Endothelial cell of umbilical vein (primary cell): ENCODE measurements around the gene NINJ2. TPM values are rescaled to one million over a fixed set of nuclear protein-coding genes. Genes with fewer than 3 reads are reported as not detected.

ENCODE experiments used
- BruUV-seq: library from RNA; stranded (reverse); fragments of 400-500 nt; replicated peaks from 2 replicates; lab custom pipeline; 2021; lab: Mats Ljungman, UMichigan
- CTCF ChIA-PET: fragments of 300-600, 350-600 bp; sonication (Branson Sonifier 250); formaldehyde crosslinking; loops from one replicate; lab custom pipeline; 2021; ENCODE audit warnings: antibody characterized with exemption, inconsistent platforms; lab: Charles Lee
- POLR2A ChIA-PET: fragments of 300-600, 350-600 bp; sonication (Branson Sonifier 250); formaldehyde crosslinking; loops from one replicate; lab custom pipeline; 2021; ENCODE audit warnings: antibody characterized with exemption, inconsistent platforms; lab: Charles Lee
- DNase-seq: peaks from one replicate; pipeline ENCODE4 v3.0.0-alpha.2; 2011; ENCODE audit warnings: low read depth, low spot score
- FAIRE-seq: peaks from 2 replicates; lab custom pipeline; 2011; peaks lifted over from hg19 to GRCh38; lab: Jason Lieb, UNC
- H2AFZ ChIP-seq: 2 replicates; pipeline ENCODE4 v1.6.0; 2012; ENCODE audit warnings: low read depth, low read length, control low read depth, inconsistent platforms
- H3K27ac ChIP-seq: 2 replicates; pipeline ENCODE4 v1.5.1; 2011; ENCODE audit warnings: low read depth, mild to moderate bottlenecking, control low read depth, low read length, moderate library complexity; ENCODE audit not compliant: insufficient read depth
- H3K27me3 ChIP-seq, 2 experiments: 2 replicates each; pipeline versions ENCODE4 v1.6.0 to v1.6.1; 2011; ENCODE audit warnings: low read length in 2 of 2, mixed read lengths in 1 of 2; ENCODE audit not compliant: control insufficient read depth in 2 of 2, insufficient read depth in 2 of 2
- H3K36me3 ChIP-seq, 2 experiments: 2 replicates in 1 of 2; 3 replicates in 1 of 2; pipeline ENCODE4 v1.5.1; 2011; ENCODE audit warnings: low read length in 2 of 2, mild to moderate bottlenecking in 1 of 2, moderate library complexity in 1 of 2; ENCODE audit not compliant: control insufficient read depth in 2 of 2, insufficient read depth in 2 of 2; ENCODE audit errors: extremely low read depth in 1 of 2
- H3K4me1 ChIP-seq: 3 replicates; pipeline ENCODE4 v1.5.1; 2011; ENCODE audit warnings: mild to moderate bottlenecking, low read length; ENCODE audit not compliant: control insufficient read depth, insufficient read depth; ENCODE audit errors: extremely low read depth
- H3K4me2 ChIP-seq: 2 replicates; pipeline ENCODE4 v1.6.1; 2011; ENCODE audit warnings: low read length, control low read depth, mixed read lengths; ENCODE audit not compliant: insufficient read depth
- H3K4me3 ChIP-seq, 3 experiments: fragments of 200-600 bp in 1 of 3; sonication (generic), shearing (Covaris generic) in 1 of 3; replicated peaks in 1 of 3; 2 replicates each; pipeline ENCODE4 v1.5.1; 2011 to 2016; ENCODE audit warnings: control low read depth in 3 of 3, low read length in 3 of 3, mild to moderate bottlenecking in 2 of 3, inconsistent platforms in 1 of 3, low read depth in 1 of 3, moderate library complexity in 1 of 3; ENCODE audit not compliant: insufficient read depth in 1 of 3
- H3K79me2 ChIP-seq: 2 replicates; pipeline ENCODE4 v1.6.0; 2012; ENCODE audit warnings: low read length, inconsistent platforms; ENCODE audit not compliant: control insufficient read depth, insufficient read depth
- H3K9ac ChIP-seq: replicated peaks from 2 replicates; pipeline ENCODE3; 2011; ENCODE audit warnings: low read length, control low read depth; ENCODE audit not compliant: insufficient read depth; ENCODE audit errors: extremely low read depth
- H3K9me1 ChIP-seq: replicated peaks from 3 replicates; pipeline ENCODE4 v1.6.0; 2011; ENCODE audit warnings: mild to moderate bottlenecking, low read length; ENCODE audit not compliant: control insufficient read depth, insufficient read depth; ENCODE audit errors: extremely low read depth
- H3K9me3 ChIP-seq: replicated peaks from 2 replicates; pipeline ENCODE4 v1.5.1; 2012; ENCODE audit warnings: low read length, inconsistent platforms; ENCODE audit not compliant: control insufficient read depth, insufficient read depth
- H4K20me1 ChIP-seq: replicated peaks from 2 replicates; pipeline ENCODE3; 2011; ENCODE audit warnings: mild to moderate bottlenecking, low read length; ENCODE audit not compliant: control insufficient read depth, insufficient read depth; ENCODE audit errors: extremely low read depth
- CTCF ChIP-seq, 2 donors: IDR thresholded peaks; 1 replicate in 1 of 2; 2 replicates in 1 of 2; pipeline ENCODE4 v1.5.1; 2011; ENCODE audit warnings: low read length in 2 of 2, mild to moderate bottlenecking in 2 of 2, moderate library complexity in 2 of 2, control low read depth in 1 of 2, inconsistent platforms in 1 of 2, low read depth in 1 of 2; ENCODE audit not compliant: insufficient read depth in 1 of 2; ENCODE audit errors: extremely low read depth in 1 of 2
- EZH2 ChIP-seq: IDR thresholded peaks from 2 replicates; pipeline ENCODE4 v1.6.1; 2012; ENCODE audit warnings: borderline replicate concordance, low read depth, mild to moderate bottlenecking, moderate library complexity, low read length, inconsistent platforms; ENCODE audit not compliant: severe bottlenecking
- FOS ChIP-seq: IDR thresholded peaks from 2 replicates; pipeline ENCODE4 v1.6.1; 2011; ENCODE audit warnings: mild to moderate bottlenecking, low read length, moderate library complexity, borderline replicate concordance; ENCODE audit not compliant: insufficient read depth
- GATA2 ChIP-seq: IDR thresholded peaks from 2 replicates; pipeline ENCODE4 v1.7.0; 2011; ENCODE audit warnings: low read depth, mild to moderate bottlenecking, moderate library complexity, mixed read lengths, low read length; ENCODE audit not compliant: insufficient read length, insufficient read depth
- JUN ChIP-seq: IDR thresholded peaks from 2 replicates; pipeline ENCODE4 v1.6.1; 2011; ENCODE audit warnings: borderline replicate concordance, low read depth; ENCODE audit not compliant: insufficient read length, insufficient read depth
- MAX ChIP-seq: IDR thresholded peaks from 2 replicates; pipeline ENCODE4 v1.6.1; 2011; ENCODE audit not compliant: insufficient read depth, insufficient read length
- MYC ChIP-seq: IDR thresholded peaks from one replicate; pipeline ENCODE4 v1.6.1; 2011; ENCODE audit warnings: mild to moderate bottlenecking, low read depth, low read length
- POLR2A ChIP-seq: IDR thresholded peaks from 2 replicates; pipeline ENCODE4 v1.6.1; 2012; ENCODE audit warnings: low read depth, mild to moderate bottlenecking, control low read depth, low read length
- POLR2AphosphoS5 ChIP-seq: IDR thresholded peaks from 2 replicates; pipeline ENCODE4 v1.6.1; 2012; ENCODE audit warnings: low read depth, mild to moderate bottlenecking, control low read depth, low read length, moderate library complexity; ENCODE audit not compliant: insufficient read depth
- dilution Hi-C: fragments of 300-500 bp; cut with MboI; formaldehyde crosslinking; loops from one replicate; pipeline ENCODE4 v1.15.0; 2019; ENCODE audit warnings: low sequenced_read_pairs; ENCODE audit not compliant: extremely low pct_ligation_motif_present
- intact Hi-C: fragments of 100-400 bp; cut with micrococcal nuclease; formaldehyde crosslinking; loops from one replicate; pipeline ENCODE4 v1.10.0; 2022
- polyA plus RNA-seq, 4 experiments: library from polyadenylated mRNA; depleted of rRNA in 3 of 4; stranded (reverse) in 3 of 4; unstranded in 1 of 4; fragments of >200 nt; gene quantifications; 2 replicates each; pipeline versions ENCODE4 v1.2.1 to v1.2.3, GENCODE V29; 2011 to 2012; ENCODE audit warnings: missing spikeins in 1 of 4
- total RNA-seq: library from RNA; stranded (reverse); gene quantifications from 2 replicates; pipeline ENCODE4 v1.2.3, GENCODE V29; 2021

NINJ2 gene
- total and polyA plus RNA-seq, 2 donors (not counting 3 experiments of a cell fraction or from before 2014, with no cell fraction given): 0.75 to 4.4 TPM

GRCh38 chr12:613996-614395 is 49.2 kb downstream of the NINJ2 start:
- no peak for TF ChIP-seq MAX
- no peak for TF ChIP-seq POLR2A
- no peak for TF ChIP-seq EZH2
- no peak for TF ChIP-seq CTCF (IDR thresholded peaks at IDR 0.05; ENCODE audit: extremely low read depth in 1 of 2, insufficient read depth in 1 of 2, low read depth in 1 of 2, low read length in 2 of 2)
- no peak for TF ChIP-seq FOS
- no peak for TF ChIP-seq JUN
- TF ChIP-seq GATA2: no peak
- TF ChIP-seq MYC: no peak
- no peak for TF ChIP-seq POLR2AphosphoS5
- Histone ChIP-seq H3K27me3 (no peaks in the 10 kb centered on the region), H3K4me3 (no peak overlapping the region), H2AFZ (no peak overlapping the region), H3K79me2 (no peaks in the 10 kb centered on the region), H3K9me1 (no peaks in the 10 kb centered on the region), H3K4me1 (peaks cover 23% of the 10 kb centered on the region), H3K4me2 (no peak overlapping the region), H3K36me3 (no peaks in the 10 kb centered on the region), H3K9me3 (no peaks in the 10 kb centered on the region), H3K27ac (no peak overlapping the region), H3K9ac (no peak overlapping the region), H4K20me1 (no peaks in the 10 kb centered on the region)
- FAIRE-seq: no peak
- dilution Hi-C loops: no loop called here
- DNase-seq: no peak
- no TSS peak for BruUV-seq
- intact Hi-C loops: loop anchor here (1.0 to 2.0 kb wide), 2 partner anchors 137 to 199 kb away; no protein-coding TSS in a partner anchor
- POLR2A ChIA-PET: no interaction called here
- CTCF ChIA-PET: interaction anchor here (0.5 to 4.6 kb wide), 25 partner anchors 8 to 970 kb away, joined by 3 to 121 read pairs (median 5); partner anchors contain the start of genes RAD52 and WNK1
